Mucosa of stomach (tissue), 1 donor: ENCODE data around the gene CATSPERE.
"Not testable (repeated sequence)": the region's sequence is repeated elsewhere in the genome, so short reads cannot be mapped to it uniquely, and the experiment has no call there.

Experiments
- H3K27me3 ChIP-seq: one replicate; pipeline ENCODE4 v1.7.0; 2013; ENCODE audit warnings: mild to moderate bottlenecking, low read length; ENCODE audit not compliant: control insufficient read depth, insufficient read depth
- H3K36me3 ChIP-seq: one replicate; pipeline ENCODE4 v1.7.0; 2013; ENCODE audit warnings: low read length; ENCODE audit not compliant: control insufficient read depth, insufficient read depth
- H3K4me1 ChIP-seq: one replicate; pipeline ENCODE4 v1.7.0; 2013; ENCODE audit warnings: mild to moderate bottlenecking, low read length; ENCODE audit not compliant: control insufficient read depth, insufficient read depth
- H3K4me3 ChIP-seq: one replicate; pipeline ENCODE4 v1.7.0; 2013; ENCODE audit warnings: low read length
- H3K9ac ChIP-seq: one replicate; pipeline ENCODE4 v1.7.0; 2013; ENCODE audit warnings: mild to moderate bottlenecking, low read length, moderate library complexity
- H3K9me3 ChIP-seq: one replicate; pipeline ENCODE4 v1.7.0; 2013; ENCODE audit warnings: mild to moderate bottlenecking, low read length, moderate library complexity; ENCODE audit not compliant: control insufficient read depth
- donor health status: Pancreatic carcinoma.

Gene CATSPERE

GRCh38 chr1:244661569-244662312 lies 200.7 kb downstream of the CATSPERE start:
- H3K4me3 ChIP-seq, H3K9me3 ChIP-seq, H3K36me3 ChIP-seq, H3K9ac ChIP-seq, H3K27me3 ChIP-seq, H3K4me1 ChIP-seq: not testable (repeated sequence)

GRCh38 chr1:244662599-244662998 lies 201.5 kb downstream of the CATSPERE start:
- Histone ChIP-seq H3K4me1 (no peaks in the 10 kb centered on the region), H3K9me3 (no peaks in the 10 kb centered on the region), H3K4me3 (no peak overlapping the region), H3K36me3 (no peaks in the 10 kb centered on the region), H3K27me3 (no peaks in the 10 kb centered on the region), H3K9ac (no peak overlapping the region)

- Histone ChIP-seq H3K4me1 (no peaks in the 10 kb centered on the region), H3K9me3 (no peaks in the 10 kb centered on the region), H3K27me3 (no peaks in the 10 kb centered on the region), H3K4me3 (no peak overlapping the region), H3K9ac (no peak overlapping the region), H3K36me3 (no peaks in the 10 kb centered on the region)
These were observed 203.3 kb downstream of the CATSPERE start for GRCh38 chr1:244664353-244664752.

GRCh38 chr1:244665771-244666217 lies 204.7 kb downstream of the CATSPERE start:
- Histone ChIP-seq H3K27me3 (no peaks in the 10 kb centered on the region), H3K9me3 (no peaks in the 10 kb centered on the region), H3K4me3 (no peak overlapping the region), H3K4me1 (no peaks in the 10 kb centered on the region), H3K36me3 (no peaks in the 10 kb centered on the region), H3K9ac (no peak overlapping the region)

GRCh38 chr1:244666672-244667418 lies 205.8 kb downstream of the CATSPERE start:
- H3K9me3 ChIP-seq, H3K4me3 ChIP-seq, H3K4me1 ChIP-seq, H3K27me3 ChIP-seq, H3K9ac ChIP-seq, H3K36me3 ChIP-seq: not testable (repeated sequence)

GRCh38 chr1:244667797-244668196 lies 206.7 kb downstream of the CATSPERE start:
- no peak overlapping the region for H3K9ac ChIP-seq

GRCh38 chr1:244672946-244673682 lies 212.0 kb downstream of the CATSPERE start:
- Histone ChIP-seq H3K9me3 (no peaks in the 10 kb centered on the region), H3K9ac (no peak overlapping the region), H3K27me3 (no peaks in the 10 kb centered on the region), H3K4me1 (no peaks in the 10 kb centered on the region), H3K4me3 (no peak overlapping the region), H3K36me3 (no peaks in the 10 kb centered on the region)

More at GRCh38 chr1:244667797-244668196, 206.7 kb downstream of the CATSPERE start:
- no peaks in the 10 kb centered on the region for H3K9me3 ChIP-seq
- no peaks in the 10 kb centered on the region for H3K36me3 ChIP-seq
- H3K27me3 ChIP-seq, result no peaks in the 10 kb centered on the region
- no peaks in the 10 kb centered on the region for H3K4me1 ChIP-seq
- no peak overlapping the region for H3K4me3 ChIP-seq

GRCh38 chr1:244674446-244674845 lies 213.4 kb downstream of the CATSPERE start:
- no peaks in the 10 kb centered on the region for H3K4me1 ChIP-seq
- no peaks in the 10 kb centered on the region for H3K9me3 ChIP-seq
- H3K9ac ChIP-seq, result no peak overlapping the region
- no peak overlapping the region for H3K4me3 ChIP-seq
- H3K36me3 ChIP-seq, result no peaks in the 10 kb centered on the region
- no peaks in the 10 kb centered on the region for H3K27me3 ChIP-seq

GRCh38 chr1:244675167-244675566 lies 214.1 kb downstream of the CATSPERE start:
- Histone ChIP-seq H3K4me1 (no peaks in the 10 kb centered on the region), H3K9me3 (no peaks in the 10 kb centered on the region), H3K4me3 (no peak overlapping the region), H3K36me3 (no peaks in the 10 kb centered on the region), H3K27me3 (no peaks in the 10 kb centered on the region), H3K9ac (no peak overlapping the region)

- no peak overlapping the region for H3K4me3 ChIP-seq
- H3K36me3 ChIP-seq, result no peaks in the 10 kb centered on the region
- no peaks in the 10 kb centered on the region for H3K4me1 ChIP-seq
- no peak overlapping the region for H3K9ac ChIP-seq
- no peaks in the 10 kb centered on the region for H3K9me3 ChIP-seq
- no peaks in the 10 kb centered on the region for H3K27me3 ChIP-seq
These were observed 217.6 kb downstream of the CATSPERE start for GRCh38 chr1:244678697-244679096.

- H3K9me3 ChIP-seq, result no peaks in the 10 kb centered on the region
- H3K27me3 ChIP-seq, result no peaks in the 10 kb centered on the region
- H3K36me3 ChIP-seq, result no peaks in the 10 kb centered on the region
- no peak overlapping the region for H3K9ac ChIP-seq
- H3K4me3 ChIP-seq, result no peak overlapping the region
- H3K4me1 ChIP-seq, result no peaks in the 10 kb centered on the region
These were observed 219.6 kb downstream of the CATSPERE start for GRCh38 chr1:244680667-244681066.

GRCh38 chr1:244682087-244682486 lies 221.0 kb downstream of the CATSPERE start:
- H3K36me3 ChIP-seq, H3K4me1 ChIP-seq, H3K4me3 ChIP-seq, H3K9ac ChIP-seq, H3K9me3 ChIP-seq, H3K27me3 ChIP-seq: not testable (repeated sequence)
